NB4 (cell line): ENCODE results near the gene FGF18.

Source experiments
- DNase-seq: peaks from one replicate; pipeline ENCODE4 v3.0.0; 2010; ENCODE audit warnings: low read depth
- H3K4me3 ChIP-seq: one replicate; pipeline ENCODE4 v1.5.1; 2011; ENCODE audit warnings: mild to moderate bottlenecking, low read depth, low read length, moderate library complexity
- MYC ChIP-seq: IDR thresholded peaks from 2 replicates; pipeline ENCODE4 v1.6.1; 2011; ENCODE audit warnings: low read depth, low read length
- POLR2A ChIP-seq: IDR thresholded peaks from 2 replicates; pipeline ENCODE4 v1.6.1; 2011; ENCODE audit warnings: mild to moderate bottlenecking; ENCODE audit not compliant: insufficient read length; ENCODE audit errors: extremely low read depth
- TF ChIP-seq, protein P1 (sequence below): IDR thresholded peaks from one replicate; pipeline ENCODE4 v1.5.1; 2012; ENCODE audit warnings: low read depth, low read length
- TF ChIP-seq, protein P2 (sequence below): IDR thresholded peaks from 2 replicates; pipeline ENCODE4 v1.6.1; 2011; ENCODE audit warnings: low read depth, low read length

FGF18 gene

DNA sequence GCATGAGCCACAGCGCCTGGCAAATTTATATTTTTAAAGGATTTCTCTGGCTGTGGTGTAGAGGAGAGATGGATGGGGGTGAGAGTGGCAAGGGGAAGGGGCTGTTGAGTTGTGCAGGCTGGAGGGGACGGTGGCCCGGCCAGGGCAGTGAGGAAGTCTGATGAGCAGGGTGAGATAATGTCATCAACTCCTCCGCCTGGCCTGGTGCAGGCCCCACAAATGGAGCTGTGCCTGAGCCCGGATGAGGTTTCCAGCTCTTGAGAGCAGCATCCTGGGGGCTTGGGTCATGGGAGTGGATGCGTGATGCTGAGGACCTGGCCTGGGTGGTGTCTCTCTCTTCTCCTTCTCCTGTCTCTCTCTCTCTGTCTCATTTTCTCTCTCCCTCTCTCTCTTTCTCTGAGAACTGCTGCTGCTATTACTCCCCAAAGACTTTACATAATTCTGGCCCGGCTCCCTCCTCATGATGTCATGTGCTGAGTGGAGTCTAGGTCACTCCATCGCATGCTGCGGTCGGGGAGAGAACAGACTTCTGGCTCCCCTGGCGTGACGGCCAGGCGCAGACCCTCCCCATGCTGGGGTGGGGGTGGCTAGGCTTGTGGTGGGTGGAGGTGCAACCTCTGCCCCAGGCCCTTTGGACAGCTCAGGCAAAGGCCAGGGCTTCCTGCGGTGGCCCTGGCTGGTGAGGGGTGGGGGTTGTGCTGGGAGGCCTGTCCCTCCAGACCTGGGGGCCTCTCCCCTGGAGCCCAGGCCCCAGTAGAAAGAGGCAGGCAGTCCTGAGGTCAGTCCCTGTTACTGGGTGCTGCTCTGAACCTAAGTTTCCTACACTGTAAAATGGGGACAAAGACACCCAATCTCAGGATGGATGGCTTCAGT lies 26.4 kb downstream of the FGF18 start:
- TF ChIP-seq POLR2A (no peak), MYC (no peak)
- TF ChIP-seq, protein P1, sequence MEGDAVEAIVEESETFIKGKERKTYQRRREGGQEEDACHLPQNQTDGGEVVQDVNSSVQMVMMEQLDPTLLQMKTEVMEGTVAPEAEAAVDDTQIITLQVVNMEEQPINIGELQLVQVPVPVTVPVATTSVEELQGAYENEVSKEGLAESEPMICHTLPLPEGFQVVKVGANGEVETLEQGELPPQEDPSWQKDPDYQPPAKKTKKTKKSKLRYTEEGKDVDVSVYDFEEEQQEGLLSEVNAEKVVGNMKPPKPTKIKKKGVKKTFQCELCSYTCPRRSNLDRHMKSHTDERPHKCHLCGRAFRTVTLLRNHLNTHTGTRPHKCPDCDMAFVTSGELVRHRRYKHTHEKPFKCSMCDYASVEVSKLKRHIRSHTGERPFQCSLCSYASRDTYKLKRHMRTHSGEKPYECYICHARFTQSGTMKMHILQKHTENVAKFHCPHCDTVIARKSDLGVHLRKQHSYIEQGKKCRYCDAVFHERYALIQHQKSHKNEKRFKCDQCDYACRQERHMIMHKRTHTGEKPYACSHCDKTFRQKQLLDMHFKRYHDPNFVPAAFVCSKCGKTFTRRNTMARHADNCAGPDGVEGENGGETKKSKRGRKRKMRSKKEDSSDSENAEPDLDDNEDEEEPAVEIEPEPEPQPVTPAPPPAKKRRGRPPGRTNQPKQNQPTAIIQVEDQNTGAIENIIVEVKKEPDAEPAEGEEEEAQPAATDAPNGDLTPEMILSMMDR = no peak
- TF ChIP-seq, protein P2, sequence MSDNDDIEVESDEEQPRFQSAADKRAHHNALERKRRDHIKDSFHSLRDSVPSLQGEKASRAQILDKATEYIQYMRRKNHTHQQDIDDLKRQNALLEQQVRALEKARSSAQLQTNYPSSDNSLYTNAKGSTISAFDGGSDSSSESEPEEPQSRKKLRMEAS = no peak
- no peak overlapping the region for H3K4me3 ChIP-seq
- no peak for DNase-seq

DNA sequence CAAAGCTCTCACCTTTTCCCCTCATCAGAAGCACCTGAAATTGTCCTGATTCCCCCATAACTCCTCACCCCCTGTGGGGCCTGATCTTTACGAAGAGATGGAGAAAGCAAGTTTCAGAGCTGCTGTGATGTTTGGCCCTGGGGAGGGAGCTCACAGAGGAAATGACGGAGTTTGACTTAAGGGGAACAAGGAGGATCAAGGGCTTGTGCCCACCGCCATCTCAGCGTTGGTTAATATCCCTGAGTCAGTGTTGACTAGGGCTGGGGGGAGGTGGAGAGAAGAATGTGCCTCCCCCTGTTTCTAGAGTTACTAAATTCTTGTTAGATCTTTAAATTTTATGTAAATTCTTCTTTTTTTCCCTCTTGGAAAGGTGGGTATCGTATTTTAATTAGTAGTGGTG lies 27.8 kb downstream of the FGF18 start:
- no peak overlapping the region for H3K4me3 ChIP-seq
- no peak for DNase-seq
- TF ChIP-seq POLR2A (no peak), MYC (no peak)
- TF ChIP-seq, protein P1 = no peak
- TF ChIP-seq, protein P2 = no peak

DNA sequence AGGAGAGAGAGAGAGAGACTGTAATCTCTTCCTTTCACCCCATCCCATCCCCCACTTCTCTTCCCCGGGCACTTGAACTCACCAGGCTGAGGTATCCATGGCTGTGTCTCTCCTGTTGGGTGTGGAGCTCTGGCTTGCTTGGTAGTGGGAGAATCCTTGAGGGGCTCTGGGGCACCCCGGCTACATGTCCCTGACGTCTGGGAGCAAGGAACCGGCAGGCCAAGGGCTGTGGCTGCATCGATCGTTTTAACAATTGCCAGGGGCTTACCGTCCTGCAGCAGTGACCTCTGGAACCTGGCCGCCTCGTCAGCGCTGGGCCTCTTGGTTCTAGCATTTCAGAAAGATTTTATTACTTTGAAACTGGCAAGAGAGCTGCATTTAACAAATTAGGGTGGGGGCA lies 30.0 kb downstream of the FGF18 start:
- no peak overlapping the region for H3K4me3 ChIP-seq
- TF ChIP-seq MYC (no peak), POLR2A (no peak)
- TF ChIP-seq, protein P2 = no peak
- TF ChIP-seq, protein P1 = no peak
- DNase-seq = no peak

DNA sequence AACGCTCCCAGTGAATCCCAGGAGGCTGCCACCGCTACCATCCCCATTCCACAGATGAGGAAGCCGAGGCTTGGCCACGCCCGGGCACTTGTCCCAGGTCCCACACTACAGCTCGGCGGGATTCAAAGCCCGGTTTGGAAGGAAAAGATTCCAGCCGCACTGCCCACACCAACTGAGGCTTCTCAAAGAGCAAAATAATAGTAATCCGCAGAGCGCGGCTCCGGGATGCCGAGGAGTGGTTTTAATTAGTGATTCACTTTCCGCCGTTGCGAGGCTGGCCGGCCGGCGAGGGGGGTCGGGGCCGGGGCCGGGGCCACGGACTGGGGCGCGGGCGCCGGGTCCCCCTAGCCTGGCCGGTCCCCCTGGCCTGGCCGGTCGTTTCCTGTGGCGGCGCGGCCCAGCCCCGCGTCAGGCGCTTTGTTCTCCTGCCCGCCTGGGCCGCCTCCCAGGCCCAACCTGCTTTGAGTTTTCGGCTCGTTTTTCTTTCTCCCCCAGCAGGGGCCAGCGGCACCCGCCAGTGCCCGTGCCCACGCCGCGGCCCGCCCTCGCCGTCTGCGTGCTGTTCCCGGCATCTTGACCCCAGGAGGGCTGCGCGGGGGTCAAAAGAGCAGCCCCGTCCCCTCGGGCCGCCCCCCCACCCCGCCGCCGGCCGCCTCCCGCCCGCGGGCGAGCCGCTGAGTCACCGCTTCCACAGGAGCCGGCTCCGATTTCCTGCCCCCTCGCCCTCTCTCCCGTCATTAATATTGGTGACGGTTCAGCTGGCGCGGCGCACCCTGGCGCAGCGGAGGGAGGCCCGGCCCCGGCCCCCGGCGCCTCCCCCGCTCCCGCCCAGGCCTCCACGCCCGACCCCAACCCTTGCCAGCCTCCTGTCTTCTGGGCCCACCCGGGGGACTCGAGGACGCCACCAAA lies 31.2 kb downstream of the FGF18 start:
- H3K4me3 ChIP-seq = no peak overlapping the region
- DNase-seq = peak; percentile 30
- TF ChIP-seq, protein P2 = no peak
- TF ChIP-seq MYC = no peak
- TF ChIP-seq POLR2A = no peak
- TF ChIP-seq, protein P1 = no peak

DNA sequence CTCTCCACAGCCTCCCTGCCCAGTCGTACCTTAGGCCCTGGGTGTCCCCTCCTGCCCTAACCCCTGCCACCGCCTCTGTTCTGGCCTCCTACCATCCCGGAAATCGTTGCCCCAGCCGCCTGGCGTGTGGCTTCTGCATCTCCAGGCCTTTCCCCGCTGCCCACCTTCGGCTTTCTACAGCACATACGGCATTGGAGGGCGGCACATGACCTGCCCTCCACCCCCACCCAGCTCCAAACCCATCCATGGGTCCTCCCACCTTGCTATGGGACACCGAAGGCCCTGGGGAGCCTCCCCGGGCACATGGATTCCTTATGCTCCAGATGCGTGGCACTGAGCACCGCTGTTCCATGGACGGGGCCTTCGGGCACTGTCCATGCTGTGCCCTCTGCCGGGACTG lies 32.0 kb downstream of the FGF18 start:
- H3K4me3 ChIP-seq = no peak overlapping the region
- no peak for DNase-seq
- TF ChIP-seq, protein P1 = no peak
- no peak for TF ChIP-seq MYC
- TF ChIP-seq POLR2A = no peak
- TF ChIP-seq, protein P2 = no peak
